ENCODE measurements around the gene LFNG. TPM values are rescaled to one million over a fixed set of nuclear protein-coding genes. Genes with fewer than 3 reads are reported as not detected.
A peak's percentile ranks its signal among the peaks of the same experiment; 100 is the strongest.

Gene LFNG
- total RNA-seq, 1 experiment from 2014 or later: 4.5 TPM

- Mint-ChIP-seq H3K36me3 (ENCODE audit: insufficient read depth, unreplicated experiment) (peaks cover 14% of the 10 kb centered on the region), H3K4me1 (ENCODE audit: low read depth, unreplicated experiment) (peaks cover 5% of the 10 kb centered on the region), H3K4me3 (ENCODE audit: unreplicated experiment) (no peak overlapping the region), H3K9me3 (ENCODE audit: unreplicated experiment) (no peaks in the 10 kb centered on the region), H3K27ac (ENCODE audit: unreplicated experiment) (no peak overlapping the region), H3K27me3 (ENCODE audit: insufficient read depth, unreplicated experiment) (no peaks in the 10 kb centered on the region)
- CTCF ChIA-PET: interaction anchor here (0.6 kb wide), 2 partner anchors 38 to 624 kb away, joined by 3 read pairs; no protein-coding TSS in a partner anchor
- POLR2A ChIA-PET: no interaction called here
- no peaks in the 10 kb centered on the region for H3K9me3 ChIP-seq
- no peaks in the 10 kb centered on the region for H3K27me3 ChIP-seq (replicated peaks; ENCODE audit: control insufficient read depth, insufficient read depth, low read length)
- no peaks in the 10 kb centered on the region for H3K36me3 ChIP-seq (ENCODE audit: control insufficient read depth, insufficient read depth, low read length)
- peaks cover 18% of the 10 kb centered on the region for H3K4me1 ChIP-seq
- no TSS peak for BruUV-seq (replicated peaks)
- no peak for DNase-seq
- H3K4me3 ChIP-seq (ENCODE audit: low read depth, low read length): no peak overlapping the region
- intact Hi-C loops (cut with micrococcal nuclease; ENCODE audit: unreplicated experiment): no loop called here
- no peak for TF ChIP-seq CTCF (IDR thresholded peaks at IDR 0.05; ENCODE audit: insufficient read depth in 1 of 2, low read depth in 1 of 2, low read length in 1 of 2, severe bottlenecking in 1 of 2, unreplicated experiment in 1 of 2)
These were observed 2.5 kb upstream of the LFNG start for GRCh38 chr7:2517026-2517425.

GRCh38 chr7:2517678-2518507 lies 1.7 kb upstream of the LFNG start:
- peaks cover 14% of the 10 kb centered on the region for H3K36me3 Mint-ChIP-seq (ENCODE audit: insufficient read depth, unreplicated experiment)
- H3K27ac Mint-ChIP-seq (ENCODE audit: unreplicated experiment): no peak overlapping the region
- peaks cover 11% of the 10 kb centered on the region for H3K4me1 Mint-ChIP-seq (ENCODE audit: low read depth, unreplicated experiment)
- no peaks in the 10 kb centered on the region for H3K9me3 ChIP-seq
- H3K4me3 ChIP-seq (ENCODE audit: low read depth, low read length): no peak overlapping the region
- H3K27me3 ChIP-seq (replicated peaks; ENCODE audit: control insufficient read depth, insufficient read depth, low read length): no peaks in the 10 kb centered on the region
- intact Hi-C loops (cut with micrococcal nuclease; ENCODE audit: unreplicated experiment): loop anchor here (2.0 kb wide), 1 partner anchor 41 kb away; the partner anchor contains the start of gene IQCE
- peaks cover 27% of the 10 kb centered on the region for H3K4me1 ChIP-seq
- H3K27me3 Mint-ChIP-seq (ENCODE audit: insufficient read depth, unreplicated experiment): no peaks in the 10 kb centered on the region
- BruUV-seq (replicated peaks): no TSS peak
- ChIA-PET POLR2A (no interaction called here), CTCF (interaction anchor here (0.6 kb wide), 1 partner anchor 625 kb away, joined by 3 read pairs; no protein-coding TSS in a partner anchor)
- TF ChIP-seq CTCF (IDR thresholded peaks at IDR 0.05; ENCODE audit: insufficient read depth in 1 of 2, low read depth in 1 of 2, low read length in 1 of 2, severe bottlenecking in 1 of 2, unreplicated experiment in 1 of 2): no peak
- peak overlapping the region; percentile 65 for H3K4me3 Mint-ChIP-seq (ENCODE audit: unreplicated experiment)
- H3K36me3 ChIP-seq (ENCODE audit: control insufficient read depth, insufficient read depth, low read length): no peaks in the 10 kb centered on the region
- no peaks in the 10 kb centered on the region for H3K9me3 Mint-ChIP-seq (ENCODE audit: unreplicated experiment)
- no peak for DNase-seq

GRCh38 chr7:2518737-2519118 lies 846 bp upstream of the LFNG start:
- no peaks in the 10 kb centered on the region for H3K27me3 ChIP-seq (replicated peaks; ENCODE audit: control insufficient read depth, insufficient read depth, low read length)
- H3K9me3 ChIP-seq: no peaks in the 10 kb centered on the region
- BruUV-seq (replicated peaks): no TSS peak
- intact Hi-C loops (cut with micrococcal nuclease; ENCODE audit: unreplicated experiment): loop anchor here (2.0 kb wide), 1 partner anchor 40 kb away; the partner anchor contains the start of gene IQCE
- peak overlapping the region; percentile 56 for H3K4me3 ChIP-seq (ENCODE audit: low read depth, low read length)
- Mint-ChIP-seq H3K4me3 (ENCODE audit: unreplicated experiment) (peak overlapping the region; percentile 65), H3K36me3 (ENCODE audit: insufficient read depth, unreplicated experiment) (peaks cover 14% of the 10 kb centered on the region), H3K9me3 (ENCODE audit: unreplicated experiment) (no peaks in the 10 kb centered on the region), H3K27me3 (ENCODE audit: insufficient read depth, unreplicated experiment) (no peaks in the 10 kb centered on the region), H3K27ac (ENCODE audit: unreplicated experiment) (no peak overlapping the region), H3K4me1 (ENCODE audit: low read depth, unreplicated experiment) (peaks cover 13% of the 10 kb centered on the region)
- no peak for TF ChIP-seq CTCF (IDR thresholded peaks at IDR 0.05; ENCODE audit: insufficient read depth in 1 of 2, low read depth in 1 of 2, low read length in 1 of 2, severe bottlenecking in 1 of 2, unreplicated experiment in 1 of 2)
- no peaks in the 10 kb centered on the region for H3K36me3 ChIP-seq (ENCODE audit: control insufficient read depth, insufficient read depth, low read length)
- POLR2A ChIA-PET: no interaction called here
- CTCF ChIA-PET: no interaction called here
- DNase-seq: no peak
- H3K4me1 ChIP-seq: peaks cover 35% of the 10 kb centered on the region
